Measurements from ENCODE around the gene UXS1.

DNA sequence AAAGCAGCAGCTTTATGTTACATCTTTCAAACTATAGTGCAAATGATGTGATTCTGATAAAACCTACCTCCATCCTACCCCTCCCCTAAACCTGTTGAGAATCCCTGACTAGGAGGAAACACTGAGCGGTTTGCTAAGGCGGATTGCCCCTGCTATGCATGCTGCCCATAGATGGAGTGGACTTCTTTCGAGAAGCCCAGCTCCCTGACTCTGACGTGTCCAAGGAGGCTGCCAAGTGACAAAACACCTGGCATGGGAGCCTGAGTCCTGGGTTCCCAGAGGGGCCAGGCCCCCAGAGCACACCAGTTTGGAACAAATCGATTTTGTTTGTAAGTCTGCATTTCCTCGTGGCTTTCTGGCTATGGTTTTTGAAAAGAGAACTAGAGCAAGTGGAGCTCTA is 1.4 kb upstream of the UXS1 start:
- TF ChIP-seq EZH2phosphoT487 (IDR thresholded peaks at IDR 0.05; ENCODE audit: borderline replicate concordance, low read depth) (no peak), RFX5 (IDR thresholded peaks at IDR 0.05; ENCODE audit: low read length) (no peak), POLR2AphosphoS5 (IDR thresholded peaks at IDR 0.05; ENCODE audit: low read depth, low read length) (no peak), GATA2 (CRISPR knock-in tag; IDR thresholded peaks at IDR 0.05) (no peak), RCOR1 (IDR thresholded peaks at IDR 0.05; ENCODE audit: low read length) (no peak), TAF1 (IDR thresholded peaks at IDR 0.05; ENCODE audit: borderline replicate concordance, low read depth, low read length) (no peak), SIN3A (IDR thresholded peaks at IDR 0.05; ENCODE audit: borderline replicate concordance, low read depth, low read length) (no peak), FOXJ3 (CRISPR knock-in tag; IDR thresholded peaks at IDR 0.05) (no peak), TCF12 (IDR thresholded peaks at IDR 0.05) (no peak), SMC3 (IDR thresholded peaks at IDR 0.05; ENCODE audit: low read depth, low read length) (no peak)
- TF ChIP-seq, protein P1, sequence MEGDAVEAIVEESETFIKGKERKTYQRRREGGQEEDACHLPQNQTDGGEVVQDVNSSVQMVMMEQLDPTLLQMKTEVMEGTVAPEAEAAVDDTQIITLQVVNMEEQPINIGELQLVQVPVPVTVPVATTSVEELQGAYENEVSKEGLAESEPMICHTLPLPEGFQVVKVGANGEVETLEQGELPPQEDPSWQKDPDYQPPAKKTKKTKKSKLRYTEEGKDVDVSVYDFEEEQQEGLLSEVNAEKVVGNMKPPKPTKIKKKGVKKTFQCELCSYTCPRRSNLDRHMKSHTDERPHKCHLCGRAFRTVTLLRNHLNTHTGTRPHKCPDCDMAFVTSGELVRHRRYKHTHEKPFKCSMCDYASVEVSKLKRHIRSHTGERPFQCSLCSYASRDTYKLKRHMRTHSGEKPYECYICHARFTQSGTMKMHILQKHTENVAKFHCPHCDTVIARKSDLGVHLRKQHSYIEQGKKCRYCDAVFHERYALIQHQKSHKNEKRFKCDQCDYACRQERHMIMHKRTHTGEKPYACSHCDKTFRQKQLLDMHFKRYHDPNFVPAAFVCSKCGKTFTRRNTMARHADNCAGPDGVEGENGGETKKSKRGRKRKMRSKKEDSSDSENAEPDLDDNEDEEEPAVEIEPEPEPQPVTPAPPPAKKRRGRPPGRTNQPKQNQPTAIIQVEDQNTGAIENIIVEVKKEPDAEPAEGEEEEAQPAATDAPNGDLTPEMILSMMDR (IDR thresholded peaks at IDR 0.05) = no peak
- TF ChIP-seq, protein P2, sequence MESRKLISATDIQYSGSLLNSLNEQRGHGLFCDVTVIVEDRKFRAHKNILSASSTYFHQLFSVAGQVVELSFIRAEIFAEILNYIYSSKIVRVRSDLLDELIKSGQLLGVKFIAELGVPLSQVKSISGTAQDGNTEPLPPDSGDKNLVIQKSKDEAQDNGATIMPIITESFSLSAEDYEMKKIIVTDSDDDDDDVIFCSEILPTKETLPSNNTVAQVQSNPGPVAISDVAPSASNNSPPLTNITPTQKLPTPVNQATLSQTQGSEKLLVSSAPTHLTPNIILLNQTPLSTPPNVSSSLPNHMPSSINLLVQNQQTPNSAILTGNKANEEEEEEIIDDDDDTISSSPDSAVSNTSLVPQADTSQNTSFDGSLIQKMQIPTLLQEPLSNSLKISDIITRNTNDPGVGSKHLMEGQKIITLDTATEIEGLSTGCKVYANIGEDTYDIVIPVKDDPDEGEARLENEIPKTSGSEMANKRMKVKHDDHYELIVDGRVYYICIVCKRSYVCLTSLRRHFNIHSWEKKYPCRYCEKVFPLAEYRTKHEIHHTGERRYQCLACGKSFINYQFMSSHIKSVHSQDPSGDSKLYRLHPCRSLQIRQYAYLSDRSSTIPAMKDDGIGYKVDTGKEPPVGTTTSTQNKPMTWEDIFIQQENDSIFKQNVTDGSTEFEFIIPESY (IDR thresholded peaks at IDR 0.05; ENCODE audit: borderline replicate concordance, low read depth) = no peak
- TF ChIP-seq, protein P3, sequence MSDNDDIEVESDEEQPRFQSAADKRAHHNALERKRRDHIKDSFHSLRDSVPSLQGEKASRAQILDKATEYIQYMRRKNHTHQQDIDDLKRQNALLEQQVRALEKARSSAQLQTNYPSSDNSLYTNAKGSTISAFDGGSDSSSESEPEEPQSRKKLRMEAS (IDR thresholded peaks at IDR 0.05; ENCODE audit: low read depth) = no peak
- TF ChIP-seq, protein P4, sequence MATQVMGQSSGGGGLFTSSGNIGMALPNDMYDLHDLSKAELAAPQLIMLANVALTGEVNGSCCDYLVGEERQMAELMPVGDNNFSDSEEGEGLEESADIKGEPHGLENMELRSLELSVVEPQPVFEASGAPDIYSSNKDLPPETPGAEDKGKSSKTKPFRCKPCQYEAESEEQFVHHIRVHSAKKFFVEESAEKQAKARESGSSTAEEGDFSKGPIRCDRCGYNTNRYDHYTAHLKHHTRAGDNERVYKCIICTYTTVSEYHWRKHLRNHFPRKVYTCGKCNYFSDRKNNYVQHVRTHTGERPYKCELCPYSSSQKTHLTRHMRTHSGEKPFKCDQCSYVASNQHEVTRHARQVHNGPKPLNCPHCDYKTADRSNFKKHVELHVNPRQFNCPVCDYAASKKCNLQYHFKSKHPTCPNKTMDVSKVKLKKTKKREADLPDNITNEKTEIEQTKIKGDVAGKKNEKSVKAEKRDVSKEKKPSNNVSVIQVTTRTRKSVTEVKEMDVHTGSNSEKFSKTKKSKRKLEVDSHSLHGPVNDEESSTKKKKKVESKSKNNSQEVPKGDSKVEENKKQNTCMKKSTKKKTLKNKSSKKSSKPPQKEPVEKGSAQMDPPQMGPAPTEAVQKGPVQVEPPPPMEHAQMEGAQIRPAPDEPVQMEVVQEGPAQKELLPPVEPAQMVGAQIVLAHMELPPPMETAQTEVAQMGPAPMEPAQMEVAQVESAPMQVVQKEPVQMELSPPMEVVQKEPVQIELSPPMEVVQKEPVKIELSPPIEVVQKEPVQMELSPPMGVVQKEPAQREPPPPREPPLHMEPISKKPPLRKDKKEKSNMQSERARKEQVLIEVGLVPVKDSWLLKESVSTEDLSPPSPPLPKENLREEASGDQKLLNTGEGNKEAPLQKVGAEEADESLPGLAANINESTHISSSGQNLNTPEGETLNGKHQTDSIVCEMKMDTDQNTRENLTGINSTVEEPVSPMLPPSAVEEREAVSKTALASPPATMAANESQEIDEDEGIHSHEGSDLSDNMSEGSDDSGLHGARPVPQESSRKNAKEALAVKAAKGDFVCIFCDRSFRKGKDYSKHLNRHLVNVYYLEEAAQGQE (IDR thresholded peaks at IDR 0.05; ENCODE audit: low read depth, low read length) = no peak
